Heart left ventricle (tissue), 13 donors: Measurements from ENCODE around the gene SEPTIN6.

Experiments used
- CTCF ChIP-seq, 12 donors: fragments of 200-600 bp; sonication (generic) in 4 of 12; IDR thresholded peaks; one replicate each; pipeline versions ENCODE4 v1.5.0 to v1.8.0; 2018 to 2022; ENCODE audit warnings: antibody characterized with exemption in 12 of 12, mild to moderate bottlenecking in 5 of 12
- POLR2A ChIP-seq, 2 donors: fragments of 450-650 bp; IDR thresholded peaks; one replicate each; pipeline ENCODE4 v1.6.1; 2017; ENCODE audit warnings: antibody characterized with exemption in 2 of 2, mild to moderate bottlenecking in 2 of 2, moderate library complexity in 2 of 2
- donor health status: ischemic (EF 13 %, LVEDD 7.1; RV severe dilation, severe dysfunction).
- donor health status: DM: no; HTN: yes; CAD: no.
- donor health status: DM: no; HTN: no; CAD: no.
- donor health status: ischemic (EF 25% LVEDD 6.9; RV normal size, moderate dysfunction).
- donor health status: ischemic (EF 25% LVEDD 5.7; RV mildly dilated, moderate dysfunction).
- donor health status: ischemic (EF 35%, LVEDD 5.7; RV mildly dilated, moderate dysfunction).
- donor health status: nonischemic (EF 11% LVEDD 7.7; RV severe dilation, severe dysfunction).
- donor health status: DM: yes; HTN: yes; CAD: no.
- donor health status: PGD.
- donor health status: ischemic (EF 29% LVEDD 5.4; RV normal size, mild dysfunction).
- donor health status: nonischemic (EF 23%, LVEDD 6.1; RV moderate dilation, normal function).

- TF ChIP-seq CTCF (IDR thresholded peaks at IDR 0.05): no peak
- TF ChIP-seq POLR2A (IDR thresholded peaks at IDR 0.05): no peak
These were observed 16.0 kb upstream of the SEPTIN6 start for GRCh38 chrX:119708936-119709335.
